GM12873 (cell line): ENCODE data around the gene TBC1D2.

Source experiments
- TF ChIP-seq, protein P1 (sequence below): IDR thresholded peaks from 2 replicates; pipeline ENCODE4 v1.5.1; 2012; ENCODE audit warnings: low read depth, mild to moderate bottlenecking, moderate library complexity, low read length, control low read depth; ENCODE audit not compliant: insufficient read depth; ENCODE audit errors: missing control alignments

TBC1D2 gene

DNA sequence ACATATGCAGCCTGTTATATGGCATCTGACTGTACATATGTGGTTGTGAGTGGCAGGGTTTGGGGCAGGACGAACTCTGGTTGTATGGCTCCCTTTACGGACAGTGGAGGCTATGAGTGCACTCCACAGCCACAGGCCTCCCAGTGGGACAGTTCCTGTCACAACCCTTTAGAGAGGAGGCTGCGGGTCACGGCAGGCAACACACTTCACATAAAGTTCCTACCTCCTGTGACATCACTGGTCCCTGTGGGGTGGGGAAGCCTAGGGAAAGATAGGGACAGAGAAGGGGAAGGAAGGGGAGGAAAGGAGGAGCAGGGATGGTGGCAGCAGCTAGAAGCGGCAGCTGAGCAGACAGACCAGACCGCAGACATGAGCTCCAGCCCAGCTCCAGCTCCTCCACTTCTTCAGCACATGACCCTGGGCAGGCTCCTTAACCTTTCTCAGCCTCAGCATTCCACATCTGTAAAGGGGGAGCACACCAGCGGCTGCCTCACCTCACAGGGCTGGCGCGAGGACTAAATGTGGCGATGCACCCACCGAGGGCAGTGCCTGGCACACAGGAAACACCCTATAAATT lies 35.6 kb downstream of the TBC1D2 start:
- TF ChIP-seq, protein P1, sequence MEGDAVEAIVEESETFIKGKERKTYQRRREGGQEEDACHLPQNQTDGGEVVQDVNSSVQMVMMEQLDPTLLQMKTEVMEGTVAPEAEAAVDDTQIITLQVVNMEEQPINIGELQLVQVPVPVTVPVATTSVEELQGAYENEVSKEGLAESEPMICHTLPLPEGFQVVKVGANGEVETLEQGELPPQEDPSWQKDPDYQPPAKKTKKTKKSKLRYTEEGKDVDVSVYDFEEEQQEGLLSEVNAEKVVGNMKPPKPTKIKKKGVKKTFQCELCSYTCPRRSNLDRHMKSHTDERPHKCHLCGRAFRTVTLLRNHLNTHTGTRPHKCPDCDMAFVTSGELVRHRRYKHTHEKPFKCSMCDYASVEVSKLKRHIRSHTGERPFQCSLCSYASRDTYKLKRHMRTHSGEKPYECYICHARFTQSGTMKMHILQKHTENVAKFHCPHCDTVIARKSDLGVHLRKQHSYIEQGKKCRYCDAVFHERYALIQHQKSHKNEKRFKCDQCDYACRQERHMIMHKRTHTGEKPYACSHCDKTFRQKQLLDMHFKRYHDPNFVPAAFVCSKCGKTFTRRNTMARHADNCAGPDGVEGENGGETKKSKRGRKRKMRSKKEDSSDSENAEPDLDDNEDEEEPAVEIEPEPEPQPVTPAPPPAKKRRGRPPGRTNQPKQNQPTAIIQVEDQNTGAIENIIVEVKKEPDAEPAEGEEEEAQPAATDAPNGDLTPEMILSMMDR = no peak

DNA sequence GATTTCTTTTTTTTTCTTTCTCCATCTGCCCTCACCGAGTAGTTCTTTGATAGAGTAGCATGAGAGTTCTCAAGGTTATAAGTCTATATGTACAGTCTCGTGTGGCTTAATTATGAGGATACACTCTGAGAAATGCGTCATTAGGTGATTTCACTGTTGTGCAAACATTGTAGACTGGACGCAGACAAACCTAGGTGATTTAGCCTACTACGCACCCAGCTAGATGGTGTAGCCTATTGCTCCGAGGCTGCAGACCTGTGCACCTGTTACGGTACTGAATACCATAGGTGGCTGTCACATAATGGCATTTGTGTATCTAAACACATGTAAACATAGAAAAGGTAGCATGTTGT lies 36.1 kb downstream of the TBC1D2 start:
- TF ChIP-seq, protein P1 = no peak

DNA sequence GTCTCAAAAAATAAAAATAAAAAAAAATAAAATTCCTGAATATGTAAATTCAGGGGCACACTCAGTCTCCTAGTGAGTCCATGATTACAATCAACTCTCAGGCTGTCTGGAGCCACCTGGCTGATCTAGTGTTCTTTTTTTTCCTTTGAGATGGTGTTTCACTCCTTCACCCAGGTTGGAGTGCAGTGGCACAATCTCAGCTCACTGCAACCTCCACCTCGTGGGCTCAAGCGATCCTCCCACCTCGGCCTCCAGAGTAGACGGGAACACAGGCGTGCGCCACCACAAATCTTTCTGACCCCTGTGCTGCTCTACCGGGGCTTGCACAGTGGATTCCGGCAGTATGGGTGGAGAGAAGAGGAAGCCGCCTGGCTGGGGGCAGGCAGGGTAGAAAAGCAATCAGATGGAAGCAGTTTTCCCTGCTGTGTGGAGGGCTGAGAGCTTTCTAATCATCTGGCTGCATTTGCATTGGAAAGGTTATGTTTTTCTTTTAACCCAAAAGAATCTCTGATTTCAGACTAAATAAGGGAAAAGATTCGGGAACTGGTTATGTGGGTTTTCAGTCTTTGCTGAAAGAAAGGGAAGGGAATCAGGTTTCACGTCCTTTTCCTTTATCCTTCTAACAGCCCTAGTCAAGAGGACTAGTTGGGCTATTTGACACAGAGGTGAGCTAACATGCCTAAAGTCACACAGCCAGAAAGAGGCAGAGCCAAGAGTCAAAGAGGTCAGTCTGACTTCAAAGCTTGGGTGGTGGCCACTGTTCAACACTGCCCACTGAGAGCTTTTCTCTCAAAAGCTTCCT lies 36.7 kb downstream of the TBC1D2 start:
- TF ChIP-seq, protein P1 = no peak

DNA sequence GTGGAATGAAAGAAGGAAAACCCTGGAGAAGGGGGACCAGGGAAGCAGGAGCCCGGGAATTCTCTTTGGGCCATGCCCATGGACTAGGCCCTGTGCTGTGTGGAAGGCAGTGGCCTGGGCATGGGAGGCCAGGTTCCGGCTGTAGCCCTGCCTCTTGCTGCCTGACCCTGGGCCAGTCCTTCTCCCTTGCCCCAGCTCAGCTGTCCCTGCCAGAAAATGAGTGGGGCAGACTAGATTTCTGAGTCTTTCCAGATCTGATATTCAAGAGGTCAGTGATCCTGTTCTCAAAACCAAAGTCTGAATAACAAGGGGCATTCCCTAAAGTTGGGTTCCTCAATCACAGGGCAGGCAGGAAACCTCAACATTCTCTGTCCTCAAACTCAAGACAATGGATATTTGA lies 38.2 kb downstream of the TBC1D2 start:
- TF ChIP-seq, protein P1 = no peak

DNA sequence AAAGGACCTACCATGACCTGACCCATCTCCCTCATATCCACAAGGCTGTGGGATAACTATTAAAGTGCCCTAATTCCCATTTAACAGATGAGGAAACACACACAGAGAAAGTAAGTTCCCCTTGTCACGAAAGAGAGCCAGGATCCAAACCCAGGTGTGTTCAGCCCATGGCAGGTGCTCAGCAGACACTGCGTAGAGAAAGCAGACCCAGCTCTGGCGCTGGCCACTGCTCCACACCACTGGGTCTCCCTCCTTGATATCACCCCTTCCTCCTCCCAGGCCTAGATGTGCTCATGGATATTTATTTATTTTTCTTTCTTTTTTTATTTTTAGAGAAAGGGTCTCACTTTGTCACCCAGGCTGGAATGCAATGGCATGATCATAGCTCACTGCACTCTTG lies 39.1 kb downstream of the TBC1D2 start:
- TF ChIP-seq, protein P1 = no peak

DNA sequence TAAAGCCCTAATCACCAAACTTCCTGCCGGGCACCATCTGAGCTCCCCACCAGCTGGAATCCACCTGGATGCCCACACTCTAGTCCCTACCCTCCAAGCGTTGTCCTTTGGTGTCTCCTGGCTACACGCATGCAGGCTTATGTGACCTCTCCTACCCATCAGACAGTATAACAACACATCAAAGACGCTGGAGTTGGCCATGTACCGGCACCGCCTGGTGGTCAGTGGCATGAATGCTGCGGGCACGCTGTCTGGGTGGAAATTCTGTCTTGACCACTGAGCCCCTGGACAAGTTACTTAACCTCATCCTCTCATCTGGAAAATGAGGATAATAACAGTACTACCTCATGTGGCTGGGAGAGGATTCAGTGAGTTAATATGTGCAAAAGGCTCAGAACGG lies 39.6 kb downstream of the TBC1D2 start:
- TF ChIP-seq, protein P1 = peak; percentile 46

DNA sequence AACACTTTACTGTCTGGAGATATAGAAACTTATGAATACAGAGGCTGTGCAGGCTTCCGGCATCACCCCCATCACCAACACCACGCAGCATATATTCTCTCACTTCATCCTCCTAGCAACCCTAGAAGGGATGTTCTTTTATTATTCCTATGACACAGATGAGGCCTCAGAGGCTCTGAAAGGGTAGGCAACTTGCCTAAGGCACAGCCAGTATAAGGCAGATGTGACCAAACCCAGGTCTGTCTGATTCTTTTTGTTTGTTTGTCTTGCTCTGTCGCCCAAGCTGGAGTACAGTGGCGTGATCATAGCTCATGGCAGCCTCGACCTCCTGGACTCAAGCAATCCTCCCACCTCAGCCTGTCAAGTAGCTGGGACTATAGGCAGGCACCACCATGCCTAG lies 40.2 kb downstream of the TBC1D2 start:
- TF ChIP-seq, protein P1 = no peak
